GM18526 (cell line): ENCODE results near the gene MPI.

Experiments
- POLR2A ChIP-seq: IDR thresholded peaks from 3 replicates; pipeline ENCODE4 v1.6.1; 2011; ENCODE audit not compliant: insufficient read length; ENCODE audit errors: extremely low read depth

The MPI gene

GRCh38 chr15:74873756-74874424 is 16.0 kb upstream of the MPI start:
- TF ChIP-seq POLR2A, result no peak

GRCh38 chr15:74878273-74878672 is 11.6 kb upstream of the MPI start:
- no peak for TF ChIP-seq POLR2A

GRCh38 chr15:74882528-74882927 is 7.3 kb upstream of the MPI start:
- TF ChIP-seq POLR2A, result no peak

DNA sequence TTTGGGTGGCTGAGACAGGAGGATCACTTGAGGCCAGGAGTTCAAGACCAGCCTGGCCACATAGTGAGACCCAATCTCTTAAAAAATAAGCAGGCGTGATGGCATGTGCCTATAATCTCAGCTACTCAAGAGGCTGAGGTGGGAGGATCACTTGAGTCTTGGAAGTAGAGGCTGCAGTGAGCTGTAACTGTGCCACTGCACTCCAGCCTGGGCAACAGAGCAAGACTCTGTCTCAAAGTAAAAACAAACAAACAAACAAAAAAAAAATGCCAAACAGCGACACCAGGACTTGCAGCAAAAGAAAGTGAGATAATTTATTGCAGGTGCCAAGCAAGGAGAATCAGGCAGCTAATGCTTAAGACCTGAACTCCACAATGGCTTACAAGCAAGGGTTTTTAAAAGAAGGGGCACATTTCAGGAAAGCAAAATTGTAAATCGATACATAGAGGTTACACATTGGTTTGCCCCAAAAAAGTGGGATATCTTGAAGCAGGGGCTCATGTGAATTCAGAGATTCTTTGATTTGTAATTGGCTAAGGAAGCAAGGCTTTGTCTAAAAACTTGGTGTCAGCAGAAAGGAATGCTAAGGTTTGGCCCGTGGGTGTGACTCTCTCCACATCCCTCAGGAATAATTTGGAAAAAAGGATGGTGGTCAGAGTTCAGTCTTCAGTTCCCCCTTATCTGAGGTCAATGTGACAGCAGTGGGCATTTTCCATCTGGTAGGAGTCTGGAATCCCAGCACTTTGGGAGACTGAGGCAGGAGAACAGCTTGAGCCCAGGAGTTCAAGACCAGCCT is 5.2 kb upstream of the MPI start:
- no peak for TF ChIP-seq POLR2A

DNA sequence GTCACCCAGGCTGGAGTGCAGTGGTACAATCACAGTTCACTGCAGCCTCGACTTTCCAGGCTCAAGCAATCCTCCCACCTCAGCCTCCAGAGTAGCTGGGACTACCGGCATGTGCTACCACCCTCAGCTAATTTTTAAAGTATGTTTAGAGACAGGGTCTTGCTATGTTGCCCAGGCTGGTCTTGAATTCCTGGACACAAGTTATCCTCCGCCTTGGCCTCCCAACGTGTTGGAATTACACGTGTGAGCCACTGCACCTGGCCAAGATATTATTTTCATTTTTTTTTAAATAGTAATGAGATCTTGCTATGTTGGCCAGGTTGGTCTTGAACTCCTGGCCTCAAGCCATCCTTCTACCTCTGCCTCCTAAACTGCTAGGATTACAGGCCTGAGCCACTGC is 4.4 kb upstream of the MPI start:
- TF ChIP-seq POLR2A, result no peak

- no peak for TF ChIP-seq POLR2A
Observed at GRCh38 chr15:74888716-74889115, 1.1 kb upstream of the MPI start.

GRCh38 chr15:74889390-74889882 is 406 bp upstream of the MPI start:
- no peak for TF ChIP-seq POLR2A

DNA sequence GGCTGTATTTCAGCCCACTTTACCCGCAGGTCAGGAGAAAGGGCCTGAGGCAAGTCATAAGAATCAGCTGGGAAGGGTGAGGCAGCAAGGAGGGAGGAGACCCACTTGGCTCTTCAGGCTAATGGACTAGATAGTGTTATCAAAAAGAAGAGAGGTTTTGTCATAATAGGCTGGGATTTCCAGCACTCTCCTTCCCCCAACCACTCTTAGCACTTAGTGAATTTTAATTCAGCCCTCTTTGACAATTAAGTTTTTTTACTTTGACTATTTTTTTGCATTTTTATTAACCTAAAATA is 771 bp downstream of the MPI start:
- no peak for TF ChIP-seq POLR2A

- no peak for TF ChIP-seq POLR2A
Observed at GRCh38 chr15:74891469-74891868, 1.6 kb downstream of the MPI start.

DNA sequence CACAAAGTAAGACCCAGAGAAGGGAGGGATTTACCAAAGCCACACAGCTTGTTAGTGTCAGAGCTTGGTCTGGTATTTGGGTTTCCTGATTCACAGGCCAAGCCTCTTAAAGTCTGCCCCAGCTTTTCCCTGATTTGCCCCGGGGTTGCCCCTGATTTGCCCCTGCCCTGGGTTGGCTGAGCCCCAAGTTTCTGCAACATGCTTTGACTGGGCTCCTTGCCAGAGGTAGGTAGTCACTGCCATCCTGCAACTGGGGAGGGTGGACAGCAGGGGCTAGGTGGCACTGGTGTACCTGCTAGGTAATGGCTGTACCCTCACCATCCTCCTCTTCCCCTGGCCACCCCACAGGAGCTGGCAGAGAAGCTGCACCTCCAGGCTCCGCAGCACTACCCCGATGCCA is 2.5 kb downstream of the MPI start:
- TF ChIP-seq POLR2A, result no peak

- TF ChIP-seq POLR2A, result no peak
Observed at GRCh38 chr15:74892931-74893330, 3.1 kb downstream of the MPI start.

DNA sequence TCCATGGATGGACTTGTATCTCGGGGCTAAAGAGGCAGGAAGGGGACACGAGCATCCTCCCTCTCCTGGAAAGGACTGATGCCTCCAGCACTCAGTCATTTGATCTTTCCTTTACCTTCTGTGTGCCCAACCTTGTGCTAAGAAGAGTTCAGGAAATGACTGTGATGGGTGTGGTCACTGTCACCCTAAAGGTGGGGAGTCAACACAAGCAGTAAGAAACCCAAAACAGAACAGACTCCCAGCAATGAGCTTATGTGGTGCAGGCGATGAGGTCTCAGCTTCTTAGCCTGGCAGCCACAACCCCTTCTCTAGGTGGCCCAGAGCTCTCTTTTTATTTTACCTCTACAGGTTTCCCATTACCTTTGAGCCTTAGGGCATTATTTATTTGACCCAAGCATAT is 3.8 kb downstream of the MPI start:
- TF ChIP-seq POLR2A, result no peak

DNA sequence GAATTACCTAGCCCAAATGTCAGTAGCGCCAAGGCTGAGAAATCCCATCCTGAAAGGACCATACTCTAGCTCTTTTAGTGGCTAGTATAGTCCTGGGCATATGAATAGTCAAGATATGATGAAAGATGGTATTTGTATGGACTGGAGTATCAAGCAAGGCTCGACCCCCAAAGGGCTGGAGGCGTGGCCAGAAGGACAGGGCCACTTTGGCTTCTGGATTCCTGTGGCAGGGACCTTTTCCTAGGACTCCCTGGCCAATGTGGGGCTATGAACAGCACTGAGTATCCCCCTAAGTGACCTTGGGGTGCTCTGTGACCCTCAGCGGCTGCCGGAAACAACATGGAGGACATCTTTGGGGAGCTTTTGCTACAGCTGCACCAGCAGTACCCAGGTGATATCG is 6.0 kb downstream of the MPI start:
- TF ChIP-seq POLR2A, result no peak

- no peak for TF ChIP-seq POLR2A
Observed at GRCh38 chr15:74896316-74896715, 6.5 kb downstream of the MPI start.

- TF ChIP-seq POLR2A, result no peak
Observed at GRCh38 chr15:74897300-74897701, 7.5 kb downstream of the MPI start.

DNA sequence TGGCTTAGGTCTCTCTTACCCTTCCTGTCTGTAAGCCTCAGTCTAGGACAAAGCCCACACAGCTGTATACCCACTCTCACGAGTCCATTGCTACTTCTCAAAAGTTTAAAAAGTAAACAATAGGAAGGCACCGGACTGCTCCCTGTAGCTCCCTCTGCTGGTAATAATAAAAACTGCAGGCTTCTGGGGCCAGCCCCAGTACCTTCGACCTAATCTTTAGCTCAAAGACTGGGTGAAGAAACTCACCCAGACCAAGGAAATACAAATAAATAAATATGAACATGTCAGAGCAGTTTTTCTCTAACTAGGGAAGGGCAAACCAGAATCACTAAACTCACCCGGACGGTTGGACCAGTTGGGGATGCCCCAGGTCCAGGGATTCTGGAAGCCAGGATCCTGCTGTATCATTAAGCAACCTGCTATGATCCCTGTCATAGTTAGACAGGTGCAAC is 11.8 kb downstream of the MPI start:
- no peak for TF ChIP-seq POLR2A
